ENCODE results near the gene ODAD3. TPM values are rescaled to one million over a fixed set of nuclear protein-coding genes. Genes with fewer than 3 reads are reported as not detected.
"Not testable (repeated sequence)": the region's sequence is repeated elsewhere in the genome, so short reads cannot be mapped to it uniquely, and the experiment has no call there.

ODAD3 gene
- total RNA-seq, 4 donors from 2014 or later: not detected

- Histone ChIP-seq H3K27ac (peak overlapping the region in 3 of 4 donors; percentile 13 to 55 (median 29)), H3K36me3 (no peaks in the 10 kb centered on the region), H3K4me1 (peaks cover 14 to 16% of the 10 kb centered on the region in 2 donors), H3K9me3 (no peaks in the 10 kb centered on the region), H3K4me3 (peak overlapping the region; percentile 30 to 39 (median 36)), H3K27me3 (peaks cover 24 to 30% (median 29%) of the 10 kb centered on the region in 3 donors)
- in situ Hi-C loops (cut with MboI; ENCODE audit: low sequenced_read_pairs in 4 of 4): loop anchor here in 1 of 4 donors (25.0 kb wide), 1 partner anchor 204 kb away; the partner anchor contains the start of genes ACP5 and ZNF627
- DNase-seq (no peak), ATAC-seq (no peak)
- intact Hi-C loops (cut with DNase I; ENCODE audit: low total_unique reads): loop anchor here (5.0 kb wide), 2 partner anchors 154 to 214 kb away; partner anchors contain the start of genes CNN1 and ZNF627
- TF ChIP-seq CTCF (IDR thresholded peaks at IDR 0.05 in 4 of 5, conservative IDR thresholded peaks at IDR 0.05 in 1 of 5): no peak
- TF ChIP-seq POLR2A (IDR thresholded peaks at IDR 0.05): no peak
Measured at GRCh38 chr19:11383706-11384048, 51.2 kb downstream of the ODAD3 start.

GRCh38 chr19:11382898-11383705 is 51.8 kb downstream of the ODAD3 start:
- Histone ChIP-seq H3K4me3 (peak overlapping the region; percentile 30 to 39 (median 36)), H3K9me3 (no peaks in the 10 kb centered on the region), H3K27ac (peak overlapping the region in 2 of 4 donors; percentile 29 to 55), H3K27me3 (peaks cover 24 to 30% (median 29%) of the 10 kb centered on the region in 3 donors), H3K36me3 (no peaks in the 10 kb centered on the region), H3K4me1 (peaks cover 14 to 16% of the 10 kb centered on the region in 2 donors)
- DNase-seq (no peak), ATAC-seq (no peak)
- TF ChIP-seq CTCF (IDR thresholded peaks at IDR 0.05 in 4 of 5, conservative IDR thresholded peaks at IDR 0.05 in 1 of 5) (peak in 4 of 5 experiments; percentile 51 to 70 (median 64)), POLR2A (IDR thresholded peaks at IDR 0.05) (no peak)
- intact Hi-C loops (cut with DNase I; ENCODE audit: low total_unique reads): loop anchor here (5.0 kb wide), 2 partner anchors 154 to 214 kb away; partner anchors contain the start of genes CNN1 and ZNF627
- in situ Hi-C loops (cut with MboI; ENCODE audit: low sequenced_read_pairs in 4 of 4): loop anchor here in 1 of 4 donors (25.0 kb wide), 1 partner anchor 204 kb away; the partner anchor contains the start of genes ACP5 and ZNF627

- Histone ChIP-seq H3K4me1 (peaks cover 23 to 25% of the 10 kb centered on the region in 2 donors), H3K27me3 (peaks cover 24 to 30% (median 29%) of the 10 kb centered on the region in 3 donors), H3K9me3 (no peaks in the 10 kb centered on the region), H3K27ac (peak overlapping the region; percentile 86 to 88 (median 88)), H3K4me3 (peak overlapping the region; percentile 65 to 87 (median 77)), H3K36me3 (no peaks in the 10 kb centered on the region)
- ATAC-seq: peak; percentile 99 to 100
- TF ChIP-seq POLR2A (IDR thresholded peaks at IDR 0.05) (peak; percentile 82 to 89), CTCF (IDR thresholded peaks at IDR 0.05 in 4 of 5, conservative IDR thresholded peaks at IDR 0.05 in 1 of 5) (peak; percentile 65 to 83 (median 74))
- in situ Hi-C loops (cut with MboI; ENCODE audit: low sequenced_read_pairs in 4 of 4): loop anchor here in 1 of 4 donors (25.0 kb wide), 1 partner anchor 206 kb away; the partner anchor contains the start of genes ACP5 and ZNF627
- DNase-seq: peak; percentile 93 to 97
- intact Hi-C loops (cut with DNase I; ENCODE audit: low total_unique reads): loop anchor here (1.0 to 5.0 kb wide), 4 partner anchors 54 to 216 kb away; partner anchors contain the start of genes CNN1, ODAD3, PRKCSH and ZNF627
Measured at GRCh38 chr19:11380653-11381537, 54.0 kb downstream of the ODAD3 start.

- no peak for TF ChIP-seq POLR2A (IDR thresholded peaks at IDR 0.05)
- no peak for TF ChIP-seq CTCF (IDR thresholded peaks at IDR 0.05 in 4 of 5, conservative IDR thresholded peaks at IDR 0.05 in 1 of 5)
- in situ Hi-C loops (cut with MboI; ENCODE audit: low sequenced_read_pairs in 4 of 4): loop anchor here in 2 of 4 donors (5.0 to 25.0 kb wide), 2 partner anchors 57 to 207 kb away; partner anchors contain the start of genes ACP5 (in 1 of the 2), ODAD3 (in 1 of the 2), PRKCSH (in 1 of the 2) and ZNF627 (in 1 of the 2)
- H3K27ac ChIP-seq: peak overlapping the region in 2 of 4 donors; percentile 86 to 87
- H3K27me3 ChIP-seq: peaks cover 24 to 30% (median 29%) of the 10 kb centered on the region in 3 donors
- no peaks in the 10 kb centered on the region for H3K36me3 ChIP-seq
- intact Hi-C loops (cut with DNase I; ENCODE audit: low total_unique reads): loop anchor here (2.0 to 10.0 kb wide), 6 partner anchors 85 to 985 kb away; partner anchors contain the start of genes CNN1, TSPAN16, ZNF627 and ZNF653
- DNase-seq: no peak
- peak overlapping the region in 2 of 4 donors; percentile 77 for H3K4me3 ChIP-seq
- peaks cover 31 to 33% of the 10 kb centered on the region in 2 donors for H3K4me1 ChIP-seq
- H3K9me3 ChIP-seq: no peaks in the 10 kb centered on the region
- ATAC-seq: no peak
Measured at GRCh38 chr19:11379857-11380350, 55.0 kb downstream of the ODAD3 start.

GRCh38 chr19:11379269-11379845 is 55.6 kb downstream of the ODAD3 start:
- intact Hi-C loops (cut with DNase I; ENCODE audit: low total_unique reads) (loop anchor here (10.0 kb wide), 3 partner anchors 85 to 985 kb away; partner anchors contain the start of genes TSPAN16 and ZNF653), in situ Hi-C loops (cut with MboI; ENCODE audit: low sequenced_read_pairs in 4 of 4) (loop anchor here in 2 of 4 donors (5.0 to 25.0 kb wide), 2 partner anchors 58 to 208 kb away; partner anchors contain the start of genes ACP5 (in 1 of the 2), ODAD3 (in 1 of the 2), PRKCSH (in 1 of the 2) and ZNF627 (in 1 of the 2))
- DNase-seq, H3K4me3 ChIP-seq, ATAC-seq, H3K27ac ChIP-seq, H3K36me3 ChIP-seq, H3K9me3 ChIP-seq: not testable (repeated sequence)
- Histone ChIP-seq H3K4me1 (peaks cover 31 to 33% of the 10 kb centered on the region in 2 donors), H3K27me3 (peaks cover 24 to 30% (median 28%) of the 10 kb centered on the region in 3 donors)

Measured in gastrocnemius medialis (tissue), 4 donors.